ENCODE data around the gene OAT.

- TF ChIP-seq CTCF (conservative IDR thresholded peaks at IDR 0.05; ENCODE audit: low read depth, low read length) = no peak
- no peak for TF ChIP-seq EZH2 (IDR thresholded peaks at IDR 0.05; ENCODE audit: borderline replicate concordance, low read depth, low read length, poor library complexity, severe bottlenecking)
Measured at GRCh38 chr10:124354411-124355382, 64.0 kb downstream of the OAT start.
